Endodermal cell (in vitro differentiated cells): ENCODE results near the gene NRXN3. TPM values are rescaled to one million over a fixed set of nuclear protein-coding genes. Genes with fewer than 3 reads are reported as not detected.

Experiments used
- DNase-seq: peaks from one replicate; pipeline ENCODE4 v3.0.0-alpha.2; 2017
- H3K27ac ChIP-seq: 2 replicates; pipeline ENCODE4 v1.5.1; 2013; ENCODE audit warnings: mild to moderate bottlenecking, low read depth, low read length, moderate library complexity
- H3K27me3 ChIP-seq: 2 replicates; pipeline ENCODE4 v1.6.1; 2013; ENCODE audit warnings: mild to moderate bottlenecking, low read length, moderate library complexity; ENCODE audit not compliant: insufficient read depth, control insufficient read depth, poor library complexity, severe bottlenecking
- H3K36me3 ChIP-seq: 2 replicates; pipeline ENCODE4 v1.7.0; 2013; ENCODE audit warnings: mild to moderate bottlenecking, low read length, moderate library complexity; ENCODE audit not compliant: control insufficient read depth, insufficient read depth
- H3K4me1 ChIP-seq: one replicate; pipeline ENCODE4 v1.7.0; 2013; ENCODE audit warnings: low read length; ENCODE audit not compliant: control insufficient read depth, insufficient read depth
- H3K4me3 ChIP-seq: 2 replicates; pipeline ENCODE4 v1.5.1; 2013; ENCODE audit warnings: mild to moderate bottlenecking, low read length, moderate library complexity
- H3K9ac ChIP-seq: 2 replicates; pipeline ENCODE4 v1.6.1; 2013; ENCODE audit warnings: mild to moderate bottlenecking, low read length, moderate library complexity; ENCODE audit not compliant: poor library complexity, severe bottlenecking; ENCODE audit errors: extremely low read depth
- H3K9me3 ChIP-seq: 2 replicates; pipeline ENCODE4 v1.6.1; 2013; ENCODE audit warnings: mild to moderate bottlenecking, low read length, moderate library complexity; ENCODE audit not compliant: control insufficient read depth
- H3K27ac Mint-ChIP-seq: 2 replicates; pipeline ENCODE4 v1.8.0; 2020; ENCODE audit warnings: mixed read lengths
- H3K27me3 Mint-ChIP-seq: 2 replicates; pipeline ENCODE4 v1.8.0; 2021; ENCODE audit warnings: mild to moderate bottlenecking, mixed read lengths; ENCODE audit not compliant: insufficient read depth
- H3K36me3 Mint-ChIP-seq: 2 replicates; pipeline ENCODE4 v1.8.0; 2020; ENCODE audit warnings: low read depth, mixed read lengths
- H3K4me1 Mint-ChIP-seq: 2 replicates; pipeline ENCODE4 v1.8.0; 2020; ENCODE audit warnings: mixed read lengths
- H3K4me3 Mint-ChIP-seq: 2 replicates; pipeline ENCODE4 v1.8.0; 2020; ENCODE audit warnings: mild to moderate bottlenecking, moderate library complexity, mixed read lengths
- H3K9me3 Mint-ChIP-seq: 2 replicates; pipeline ENCODE4 v1.8.0; 2020; ENCODE audit warnings: mild to moderate bottlenecking, mixed read lengths
- CTCF ChIP-seq: fragments of 200-600 bp; sonication (generic); conservative IDR thresholded peaks from 2 replicates; pipeline ENCODE4 v1.5.0; 2021; ENCODE audit warnings: antibody characterized with exemption, mild to moderate bottlenecking
- WGBS, 2 experiments: methylation state at CpG; one replicate each; pipeline versions ENCODE4 v1.1.5 to v1.1.7; 2013; ENCODE audit warnings: missing lambda C conversion rate in 2 of 2, mixed read lengths in 1 of 2; ENCODE audit not compliant: insufficient coverage in 1 of 2, insufficient read length in 1 of 2; 5-methylcytosine and 5-hydroxymethylcytosine counted together
- total RNA-seq, 2 donors: library from RNA; stranded (reverse); fragmentation: NEBNext Ultra II Directional in 1 of 2; extraction: Animal tissue kit (Norgen Biotek cat#: 25700) in 1 of 2; gene quantifications; 2 replicates in 1 of 2; 3 replicates in 1 of 2; pipeline ENCODE4 v1.2.1, GENCODE V29; 2021

The NRXN3 gene
- total RNA-seq, 2 donors from 2014 or later = 20.9 to 21.4 TPM

DNA sequence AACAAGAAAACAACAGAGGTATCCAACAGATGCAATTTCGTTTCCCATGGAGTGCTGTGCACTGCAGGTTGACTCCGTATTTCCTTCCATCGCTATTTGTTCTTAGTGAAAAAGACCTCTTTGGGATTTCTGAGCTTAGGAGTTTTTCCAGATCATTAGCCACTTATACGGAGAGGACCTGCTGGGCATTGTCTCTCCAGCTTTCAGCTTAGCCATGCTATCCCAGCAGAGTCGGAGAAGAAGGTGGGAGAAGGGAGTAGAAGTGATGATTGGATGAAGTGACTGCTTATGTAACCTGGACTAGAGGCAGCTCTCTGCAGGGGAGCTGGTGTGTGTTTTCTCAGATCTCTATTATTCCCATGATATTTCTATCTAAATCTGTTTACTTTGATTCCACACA is 1303.5 kb downstream of the NRXN3 start:
- Histone ChIP-seq H3K9me3 (no peaks in the 10 kb centered on the region), H3K4me1 (peaks cover 2% of the 10 kb centered on the region), H3K27ac (no peak overlapping the region), H3K9ac (no peak overlapping the region), H3K4me3 (no peak overlapping the region), H3K27me3 (peaks cover 5% of the 10 kb centered on the region), H3K36me3 (no peaks in the 10 kb centered on the region)
- H3K36me3 Mint-ChIP-seq = no peaks in the 10 kb centered on the region
- WGBS, 2 experiments = 78 to 83% methylated on average over 3 to 5 of the region's 5 CpGs
- peaks cover 11% of the 10 kb centered on the region for H3K4me1 Mint-ChIP-seq
- no peak for TF ChIP-seq CTCF
- no peak overlapping the region for H3K27ac Mint-ChIP-seq
- H3K4me3 Mint-ChIP-seq = no peak overlapping the region
- DNase-seq = no peak
- H3K27me3 Mint-ChIP-seq = peaks cover 7% of the 10 kb centered on the region
- H3K9me3 Mint-ChIP-seq = no peaks in the 10 kb centered on the region

GRCh38 chr14:79475887-79476532 is 1305.8 kb downstream of the NRXN3 start:
- Histone ChIP-seq H3K9me3 (no peaks in the 10 kb centered on the region), H3K27me3 (peaks cover 10% of the 10 kb centered on the region), H3K27ac (no peak overlapping the region), H3K4me3 (no peak overlapping the region), H3K9ac (no peak overlapping the region), H3K36me3 (no peaks in the 10 kb centered on the region), H3K4me1 (peaks cover 4% of the 10 kb centered on the region)
- Mint-ChIP-seq H3K36me3 (no peaks in the 10 kb centered on the region), H3K27me3 (peaks cover 6% of the 10 kb centered on the region), H3K4me3 (no peak overlapping the region), H3K9me3 (no peaks in the 10 kb centered on the region), H3K27ac (no peak overlapping the region), H3K4me1 (peaks cover 19% of the 10 kb centered on the region)
- WGBS, 2 experiments = 61 to 87% methylated on average over 3 to 6 of the region's 6 CpGs
- no peak for TF ChIP-seq CTCF
- DNase-seq = no peak

DNA sequence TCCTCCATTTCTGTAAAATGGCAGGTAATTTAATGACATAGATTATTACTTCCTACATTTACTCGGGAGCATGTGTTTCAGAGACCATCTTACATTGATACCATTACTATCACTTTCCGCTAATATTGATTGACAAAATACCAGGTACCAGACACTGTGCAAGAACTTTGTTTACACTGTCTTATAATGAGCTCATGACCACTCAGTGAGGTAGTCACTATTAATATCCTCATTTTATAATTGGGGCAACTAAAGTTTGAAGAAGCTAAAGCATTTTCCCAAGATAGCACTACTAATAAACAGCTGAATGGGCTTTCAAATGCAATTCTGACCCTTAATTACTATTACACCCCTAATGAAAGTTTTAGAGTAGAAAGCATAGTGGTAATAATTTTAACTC is 1306.4 kb downstream of the NRXN3 start:
- H3K9me3 Mint-ChIP-seq = no peaks in the 10 kb centered on the region
- no peaks in the 10 kb centered on the region for H3K36me3 Mint-ChIP-seq
- peaks cover 10% of the 10 kb centered on the region for H3K27me3 ChIP-seq
- peaks cover under 1% of the 10 kb centered on the region for H3K27me3 Mint-ChIP-seq
- WGBS, 2 experiments = 91 to 100% methylated on average over 1 to 2 of the region's 2 CpGs
- no peaks in the 10 kb centered on the region for H3K36me3 ChIP-seq
- no peak for DNase-seq
- peaks cover 4% of the 10 kb centered on the region for H3K4me1 ChIP-seq
- H3K27ac ChIP-seq = no peak overlapping the region
- H3K4me3 ChIP-seq = no peak overlapping the region
- H3K9me3 ChIP-seq = peaks cover 4% of the 10 kb centered on the region
- no peak overlapping the region for H3K4me3 Mint-ChIP-seq
- H3K4me1 Mint-ChIP-seq = peaks cover 19% of the 10 kb centered on the region
- no peak overlapping the region for H3K9ac ChIP-seq
- H3K27ac Mint-ChIP-seq = no peak overlapping the region
- no peak for TF ChIP-seq CTCF
